Stimulated activated CD8-positive, alpha-beta memory T cell treated with anti-CD3 and anti-CD28 coated beads, Interleukin-4, amount 100 ng/mL, for 24 hours (primary cell): ENCODE results near the gene RAB43.
"Not testable (repeated sequence)": the region's sequence is repeated elsewhere in the genome, so short reads cannot be mapped to it uniquely, and the experiment has no call there.

Experiments used
- DNase-seq: peaks from one replicate; pipeline ENCODE4 v3.0.0-alpha.2; 2020; ENCODE audit warnings: low read depth

RAB43 gene

DNA sequence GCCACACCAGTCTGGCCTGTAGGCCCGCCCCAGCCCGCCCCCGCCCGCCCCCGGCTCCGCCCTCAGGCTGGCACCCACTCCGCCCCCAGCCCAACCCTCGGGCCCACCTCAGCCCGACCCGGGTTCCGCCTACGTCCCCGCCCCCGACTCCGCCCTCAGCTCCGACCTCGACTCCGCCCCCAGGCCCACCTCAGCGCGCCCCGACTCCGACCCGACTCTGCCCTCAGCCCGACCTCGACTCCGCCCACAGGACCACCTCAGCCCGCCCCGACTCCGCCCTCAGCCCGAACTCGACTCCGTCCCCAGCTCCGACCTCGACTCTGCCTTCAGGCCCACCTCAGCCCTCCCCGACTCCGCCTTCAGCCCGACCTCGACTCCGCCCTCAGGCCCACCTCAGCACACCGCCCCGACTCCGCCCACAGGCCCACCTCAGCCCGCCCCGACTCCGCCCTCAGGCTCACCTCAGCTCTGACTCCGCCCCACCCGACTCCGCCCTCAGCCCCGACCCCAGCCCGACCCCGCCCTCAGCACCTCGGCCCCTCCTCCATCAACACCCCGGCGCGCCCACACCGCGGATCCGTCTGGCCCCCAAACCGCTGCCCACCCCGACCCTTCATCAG lies at the start of gene RAB43:
Gene RAB43 (minus strand): TSS at position 13 of the 620 bp plus-strand sequence. CDS start 315 bp downstream, outside the sequence.
- DNase-seq = peak; percentile 69

DNA sequence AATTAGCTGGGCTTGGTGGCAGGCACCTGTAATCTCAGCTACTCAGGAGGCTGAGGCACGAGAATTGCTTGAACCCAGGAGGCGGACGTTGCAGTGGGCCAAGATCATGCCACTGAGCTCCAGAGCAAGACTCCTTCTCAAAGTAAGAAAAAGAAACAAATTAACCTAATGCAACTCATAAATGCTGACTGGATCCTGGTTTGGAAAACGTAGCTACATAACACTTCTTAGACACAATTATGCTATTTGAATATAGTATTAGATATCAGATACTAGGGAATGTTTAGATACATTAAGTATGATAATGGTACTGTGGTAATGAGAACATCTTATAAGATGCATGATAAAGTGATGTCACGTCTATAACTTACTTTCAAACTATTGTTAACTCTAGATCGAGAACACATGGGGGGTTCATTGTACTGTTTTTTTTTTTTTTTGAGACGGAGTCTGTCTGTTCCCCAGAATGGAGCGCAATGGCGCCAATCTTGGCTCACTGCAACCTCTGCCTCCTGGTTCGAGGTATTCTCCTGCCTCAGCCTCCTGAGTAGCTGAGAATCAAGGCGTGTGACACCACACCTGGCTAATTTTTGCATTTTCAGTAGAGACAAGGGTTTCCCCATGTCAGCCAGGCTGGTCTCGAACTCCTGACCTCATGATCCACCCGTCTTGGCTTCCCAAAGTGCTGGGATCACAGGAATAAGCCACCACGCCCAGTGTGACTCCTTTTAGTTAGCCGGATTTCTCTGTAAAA lies 45.2 kb upstream of the RAB43 start:
- DNase-seq = no peak

DNA sequence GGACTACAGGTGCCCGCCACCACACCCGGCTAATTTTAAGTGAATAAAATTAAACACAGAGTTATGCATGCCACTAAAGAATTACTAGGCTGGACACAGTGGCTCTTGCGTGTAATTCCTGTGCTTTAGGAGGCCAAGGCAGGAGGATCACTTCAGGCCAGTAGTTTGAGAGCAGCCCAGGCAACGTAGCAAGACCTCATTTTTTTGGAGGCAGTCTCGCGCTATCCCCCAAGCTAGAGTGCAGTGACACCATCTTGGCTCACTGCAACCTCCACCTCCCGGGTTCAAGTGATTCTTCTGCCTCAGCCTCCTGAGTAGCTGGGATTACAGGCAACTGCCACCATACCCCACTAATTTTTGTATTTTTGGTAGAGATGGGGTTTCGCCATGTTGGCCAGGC lies 44.0 kb upstream of the RAB43 start:
- not testable (repeated sequence) for DNase-seq

DNA sequence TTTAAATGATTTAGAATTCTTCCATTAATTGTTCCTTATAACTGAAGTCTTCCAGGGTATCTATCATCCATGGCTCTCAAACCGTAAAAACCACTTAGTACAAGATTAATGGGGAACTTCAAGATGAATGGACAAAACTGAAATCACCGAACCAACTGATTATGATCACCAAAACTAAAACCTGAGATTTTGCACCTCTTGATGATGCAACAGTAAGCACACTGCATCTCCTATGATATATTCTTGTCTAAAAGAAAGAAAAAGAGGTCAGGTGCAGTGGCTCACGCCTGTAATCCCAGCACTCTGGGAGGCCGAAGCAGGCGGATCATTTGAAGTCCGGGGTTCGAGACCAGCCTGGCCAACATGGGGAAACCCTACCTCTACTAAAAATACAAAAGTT lies 42.9 kb upstream of the RAB43 start:
- no peak for DNase-seq

DNA sequence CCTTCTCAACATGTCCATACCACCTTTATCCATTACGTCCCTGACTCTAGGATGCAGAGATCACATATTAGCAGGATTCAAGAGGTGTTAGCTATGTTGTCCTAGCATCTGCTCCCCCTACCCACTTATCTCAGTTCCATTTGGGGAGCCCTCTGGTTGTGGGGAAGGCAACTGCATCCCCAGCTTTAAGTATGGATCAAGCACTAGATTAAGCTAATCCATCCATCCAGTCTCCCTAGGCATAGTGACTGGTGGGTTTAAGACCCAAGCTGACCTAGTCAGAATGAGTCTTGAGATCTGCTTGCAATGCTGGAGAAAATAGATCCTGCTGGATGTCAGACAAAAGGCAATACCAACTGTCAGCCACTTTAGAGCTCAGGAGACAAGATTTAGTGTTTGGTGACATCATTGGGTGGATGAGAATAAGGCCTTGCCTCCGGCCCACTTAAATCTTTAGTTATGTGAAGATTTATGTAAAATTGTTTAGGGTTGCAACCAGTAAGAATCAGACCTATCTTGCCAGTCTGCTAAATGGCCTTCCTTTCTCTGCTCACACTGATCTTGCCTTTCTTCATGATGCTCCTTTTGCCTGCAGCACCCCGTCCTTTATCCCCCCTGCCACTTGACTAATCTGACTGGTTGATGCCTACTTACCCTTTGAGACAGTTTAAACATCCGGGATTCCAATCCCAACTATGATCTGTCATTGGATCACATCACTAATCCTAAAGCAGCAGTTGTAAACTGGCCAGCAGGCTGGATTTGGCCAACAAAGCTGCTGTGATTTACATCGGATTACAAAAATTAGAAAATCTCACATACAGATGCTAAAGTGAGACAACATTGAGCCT lies 41.4 kb upstream of the RAB43 start:
- DNase-seq = no peak

DNA sequence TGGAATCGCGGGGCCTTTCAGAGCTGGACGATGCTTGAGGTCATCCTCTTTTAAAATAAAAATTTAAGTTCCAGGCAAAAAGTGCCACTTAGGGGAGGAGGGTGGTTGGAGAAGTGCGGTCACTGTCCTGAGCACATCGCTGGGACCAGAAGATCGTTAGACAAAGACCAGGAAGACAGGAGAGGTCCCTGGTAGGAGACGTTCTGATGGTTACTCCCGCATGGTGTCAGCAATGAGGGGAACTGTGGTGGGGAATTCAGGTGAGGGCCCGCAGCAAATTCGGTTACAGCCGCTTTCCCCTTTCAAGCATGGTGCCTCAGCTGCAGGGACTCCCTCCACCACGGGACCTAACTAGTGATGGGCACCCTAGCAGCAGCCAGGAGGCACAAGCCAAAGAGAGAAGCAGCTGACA lies 40.3 kb upstream of the RAB43 start:
- DNase-seq = peak; percentile 15

DNA sequence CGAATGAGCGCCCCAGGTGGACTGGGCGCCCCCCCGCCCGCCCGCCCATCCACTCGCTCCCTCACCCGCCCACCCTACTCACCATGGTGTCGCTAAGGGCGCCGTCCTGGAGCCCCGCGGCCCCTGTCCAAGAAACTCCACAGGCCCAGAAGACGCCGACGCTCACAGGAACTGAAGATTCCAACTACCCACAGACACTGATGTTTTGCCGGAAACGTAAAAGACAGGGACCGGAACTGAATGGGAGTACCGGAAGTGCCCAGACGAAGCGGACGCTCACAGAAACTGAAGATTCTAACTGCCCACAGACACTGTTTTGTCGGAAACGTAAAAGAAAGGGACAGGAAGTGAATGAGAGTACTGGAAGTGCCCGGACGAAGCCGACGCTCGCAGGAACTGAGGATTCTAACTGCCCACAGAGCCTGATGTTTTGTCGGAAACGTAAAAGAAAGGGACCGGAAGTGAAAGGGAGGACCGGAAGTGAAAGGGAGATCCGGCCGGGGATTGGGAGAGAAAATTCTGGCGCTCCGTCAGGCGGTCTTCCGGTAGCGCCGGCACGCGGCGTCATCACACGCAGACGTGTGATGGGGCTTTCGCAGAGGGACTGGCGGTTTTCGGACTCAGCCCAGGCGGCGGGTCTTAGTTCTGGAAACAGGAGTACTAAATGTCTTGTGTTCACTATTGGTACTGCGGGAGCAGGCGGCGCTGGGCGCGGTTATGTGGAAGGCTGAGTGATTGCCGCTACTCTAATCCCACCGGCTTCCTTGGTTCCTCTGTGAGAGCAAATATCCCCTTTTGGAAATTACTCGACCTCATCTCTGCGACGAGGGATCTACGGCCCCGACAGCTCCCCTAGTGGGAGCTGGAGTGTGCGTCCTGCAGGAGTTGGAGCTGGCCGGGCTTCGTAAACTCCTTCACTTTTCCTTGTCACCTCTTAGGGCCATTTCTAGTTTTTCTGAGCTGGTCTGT lies 39.6 kb upstream of the RAB43 start, which contains the start of gene ISY1:
Gene ISY1 (minus strand): TSS at position 173 of the 969 bp plus-strand sequence. CDS start 88 bp downstream, at position 85.
- DNase-seq = peak; percentile 77

DNA sequence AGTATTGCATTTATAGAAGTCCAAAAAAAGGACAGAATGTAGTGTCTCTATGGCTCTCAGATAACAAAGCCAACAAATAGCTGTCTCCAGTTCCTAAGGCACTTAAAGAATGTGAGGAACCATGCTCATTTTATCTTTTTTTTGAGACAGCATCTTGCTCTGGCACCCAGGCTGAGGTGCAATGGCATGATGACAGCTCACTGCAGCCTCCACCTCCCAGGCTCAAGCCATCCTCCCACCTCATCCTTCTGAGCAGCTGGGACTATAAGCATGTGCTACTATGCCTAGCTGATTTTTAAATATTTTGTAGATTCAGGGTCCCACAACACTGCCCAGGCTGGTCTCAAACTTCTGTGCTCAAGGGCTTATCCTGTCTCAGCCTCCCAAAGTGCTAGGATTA lies 23.2 kb upstream of the RAB43 start:
- no peak for DNase-seq

DNA sequence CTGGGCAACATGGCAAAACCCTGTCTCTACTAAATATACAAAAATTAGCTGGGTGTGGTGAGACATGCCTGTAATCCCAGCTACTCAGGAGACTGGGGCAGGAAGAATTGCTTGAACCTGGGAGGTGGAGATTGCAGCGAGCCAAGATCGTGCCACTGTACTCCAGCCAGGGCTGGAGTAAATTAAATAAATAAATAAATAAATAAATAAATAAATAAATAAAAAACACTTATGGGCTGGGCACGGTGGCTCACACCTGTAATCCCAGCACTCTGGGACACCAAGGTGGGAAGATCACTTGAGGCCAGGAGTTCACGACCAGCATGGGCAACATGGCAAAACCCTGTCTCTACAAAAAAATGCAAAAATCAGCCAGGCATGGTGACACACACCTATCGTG lies 19.4 kb upstream of the RAB43 start:
- DNase-seq = not testable (repeated sequence)

DNA sequence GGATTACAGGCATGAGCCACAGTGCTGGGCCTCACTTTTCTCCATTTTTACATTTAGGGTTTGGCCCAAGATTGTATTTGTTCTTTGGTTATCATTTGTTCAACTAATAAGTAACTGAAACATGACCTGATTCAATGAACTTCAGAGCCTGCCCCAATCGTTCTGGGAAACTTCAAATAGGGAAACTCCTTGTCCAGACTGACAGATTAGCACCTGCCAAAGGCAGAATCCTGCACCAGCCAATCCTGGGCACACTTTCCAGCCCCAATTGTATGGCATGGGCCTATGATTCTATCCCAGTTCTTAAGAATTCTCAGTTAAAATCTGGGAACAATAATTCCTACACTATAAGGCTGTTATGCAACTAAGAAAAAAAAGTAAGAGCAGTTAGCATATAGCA lies 18.3 kb upstream of the RAB43 start:
- no peak for DNase-seq

DNA sequence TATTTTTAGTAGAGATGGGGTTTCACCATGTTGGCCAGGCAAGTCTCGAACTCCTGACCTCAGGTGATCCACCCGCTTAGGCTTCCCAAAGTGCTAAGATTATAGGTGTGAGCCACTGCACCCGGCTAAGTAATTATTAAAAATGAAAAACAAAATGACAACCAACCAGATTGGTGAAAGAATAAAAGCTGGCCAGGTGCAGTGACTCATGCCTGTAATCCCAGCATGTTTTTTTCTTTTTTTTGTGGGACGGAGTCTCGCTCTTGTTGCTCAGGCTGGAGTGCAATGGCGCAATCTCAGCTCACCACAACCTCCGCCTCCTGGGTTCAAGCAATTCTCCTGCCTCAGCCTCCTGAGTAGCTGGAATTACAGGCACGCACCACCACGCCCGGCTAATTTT lies 14.7 kb upstream of the RAB43 start:
- not testable (repeated sequence) for DNase-seq

DNA sequence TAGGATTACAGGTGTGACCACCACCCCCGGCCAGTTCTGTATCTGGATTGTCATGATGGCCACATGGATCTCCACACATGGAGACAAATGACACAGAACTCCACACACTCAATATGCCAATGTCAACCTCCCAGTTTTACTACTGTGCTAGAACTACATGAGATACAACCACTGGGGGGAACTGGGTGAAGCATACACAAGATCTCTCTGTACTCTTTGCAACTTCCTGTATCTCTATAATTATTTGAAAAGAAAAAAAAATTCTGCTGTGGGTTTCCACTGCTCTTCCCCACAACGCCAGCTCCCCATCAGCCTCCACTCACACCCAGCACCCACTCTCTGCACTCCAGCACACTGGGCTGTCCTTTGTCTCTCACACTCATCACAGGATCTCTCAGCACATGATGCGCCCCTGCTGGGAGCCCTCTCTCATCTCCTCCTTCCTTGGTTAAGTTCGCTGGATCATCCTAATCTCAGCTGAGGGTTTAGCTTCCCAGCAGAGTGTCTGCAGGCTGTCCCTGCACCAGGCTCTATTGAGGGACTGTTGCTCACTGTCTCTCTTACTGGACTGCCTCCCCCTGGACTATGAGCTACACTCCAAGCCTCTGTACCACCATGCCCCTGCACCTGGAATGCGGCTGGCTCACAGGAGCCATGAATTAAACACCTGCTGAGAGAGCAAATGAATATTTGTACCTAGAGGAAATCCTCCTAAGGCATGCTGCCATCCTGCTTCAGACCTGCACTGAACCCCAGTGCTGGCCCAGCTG lies 10.7 kb upstream of the RAB43 start:
- no peak for DNase-seq

DNA sequence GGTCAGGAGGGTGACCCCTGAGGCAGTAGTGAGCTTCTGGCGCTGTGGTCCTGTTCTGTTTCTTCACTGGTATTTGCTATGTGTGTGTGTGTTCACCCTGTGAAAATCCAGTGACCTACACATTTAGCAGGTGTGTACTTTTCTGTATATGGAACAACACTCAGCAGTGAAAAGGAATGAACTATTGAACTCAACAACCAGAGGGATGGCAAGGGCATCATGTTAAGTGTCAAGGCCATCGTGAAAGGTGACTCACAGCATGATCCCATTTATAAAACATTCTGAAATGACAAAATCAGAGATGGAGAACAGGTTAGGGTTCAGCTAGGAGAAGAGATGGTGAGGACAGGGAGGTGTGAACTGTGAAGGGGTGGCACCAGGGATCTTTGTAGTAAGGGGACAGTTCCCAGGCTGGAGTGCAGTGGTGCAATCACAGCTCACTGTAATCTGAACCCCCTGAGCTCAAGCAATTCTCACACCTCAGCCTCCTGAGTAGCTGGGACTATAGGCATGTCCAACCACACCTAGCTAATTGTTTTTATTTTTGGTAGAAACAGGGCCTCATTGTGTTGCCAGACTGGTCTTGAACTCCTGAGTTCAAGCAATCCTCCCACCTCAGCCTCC lies 10.0 kb upstream of the RAB43 start:
- no peak for DNase-seq

DNA sequence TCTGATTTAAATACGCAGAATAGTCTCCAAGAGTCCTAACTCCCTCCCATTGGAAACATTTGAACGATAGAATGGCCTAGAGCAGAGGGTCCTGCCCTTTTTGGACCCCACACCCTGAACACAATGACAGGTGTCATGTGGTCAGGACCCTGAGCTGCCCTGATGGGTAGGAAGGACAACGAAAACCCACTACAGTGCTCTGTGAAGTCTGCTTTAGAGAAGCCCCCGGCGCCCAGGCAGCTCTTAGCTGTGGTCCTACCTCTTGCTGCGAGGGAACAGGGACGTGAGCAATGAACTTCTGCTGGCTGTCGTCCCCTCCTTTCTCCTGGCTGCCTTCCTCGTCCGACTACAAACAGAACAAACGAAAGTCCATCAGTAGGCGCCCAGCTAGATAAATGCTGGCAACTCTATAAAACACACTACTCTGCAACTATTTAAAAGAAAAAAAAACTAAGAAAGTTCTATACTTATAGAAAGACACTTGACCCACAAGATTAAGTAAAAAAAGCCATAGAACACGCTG lies 8.7 kb upstream of the RAB43 start:
- DNase-seq = no peak

DNA sequence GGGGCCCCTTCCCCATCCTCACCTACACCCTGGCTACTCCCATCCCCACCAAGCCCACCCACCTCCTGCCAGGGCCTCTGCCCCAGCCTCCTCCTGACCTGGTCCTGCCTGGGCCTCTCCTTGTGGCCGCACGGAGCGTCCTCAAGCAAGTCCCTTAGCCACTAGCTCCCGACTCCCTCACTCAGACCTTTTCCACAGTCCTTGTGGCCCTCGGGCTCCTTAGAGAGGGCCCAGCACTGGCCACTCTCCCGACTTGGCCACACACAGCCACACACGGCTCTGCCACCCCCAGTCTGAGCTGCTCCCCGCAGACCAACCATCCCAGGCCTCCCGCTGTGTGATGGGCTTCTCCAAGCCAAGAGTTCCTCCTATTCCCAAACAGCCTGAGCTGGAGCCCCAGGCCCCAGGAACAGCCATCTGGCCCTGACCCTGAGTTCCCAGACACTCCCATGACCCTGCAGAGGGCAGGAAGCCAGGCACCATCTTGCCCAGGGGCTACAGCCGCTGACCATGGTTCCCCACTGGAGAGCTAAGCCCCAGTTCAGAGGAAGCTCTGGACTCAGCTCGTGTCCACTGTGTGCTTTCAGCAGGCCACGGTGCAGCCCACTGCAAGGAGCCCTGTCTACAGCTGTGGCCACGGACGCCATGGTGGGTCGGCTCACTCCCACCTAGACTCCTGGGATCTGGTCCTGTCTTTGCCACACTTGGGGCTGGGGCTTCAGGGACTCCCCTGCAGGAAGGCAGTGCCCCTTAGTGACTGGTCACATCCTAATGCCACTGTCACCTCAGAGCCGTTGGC lies 7.0 kb upstream of the RAB43 start:
- DNase-seq = no peak

DNA sequence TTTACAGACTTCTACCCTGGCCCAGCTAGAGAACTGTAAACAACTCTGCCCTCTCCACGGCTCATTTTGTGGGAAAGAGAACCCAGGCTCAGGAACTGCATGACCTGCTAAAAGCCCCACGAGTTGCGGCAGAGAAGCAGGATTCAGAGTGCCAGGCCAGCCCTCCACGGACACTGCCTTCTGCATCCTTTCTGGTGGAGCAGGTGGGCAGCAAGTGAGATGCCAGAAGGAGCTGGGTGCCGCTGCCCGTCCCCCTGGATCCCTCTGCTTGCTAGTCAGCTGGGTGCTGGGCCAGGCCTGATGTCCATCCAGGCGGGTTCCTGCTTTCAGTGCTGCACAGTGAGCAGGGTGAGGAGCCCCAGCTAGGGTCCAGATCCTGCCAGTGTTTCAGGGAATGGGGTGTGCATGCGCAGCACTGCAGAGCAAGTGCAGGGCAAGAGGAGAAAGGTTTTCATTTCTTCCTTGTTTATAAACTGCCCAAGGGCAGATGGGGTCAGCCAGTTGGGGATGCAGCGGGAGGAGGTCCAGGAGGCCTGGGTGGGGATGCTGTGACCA lies 5.2 kb upstream of the RAB43 start:
- DNase-seq = no peak

DNA sequence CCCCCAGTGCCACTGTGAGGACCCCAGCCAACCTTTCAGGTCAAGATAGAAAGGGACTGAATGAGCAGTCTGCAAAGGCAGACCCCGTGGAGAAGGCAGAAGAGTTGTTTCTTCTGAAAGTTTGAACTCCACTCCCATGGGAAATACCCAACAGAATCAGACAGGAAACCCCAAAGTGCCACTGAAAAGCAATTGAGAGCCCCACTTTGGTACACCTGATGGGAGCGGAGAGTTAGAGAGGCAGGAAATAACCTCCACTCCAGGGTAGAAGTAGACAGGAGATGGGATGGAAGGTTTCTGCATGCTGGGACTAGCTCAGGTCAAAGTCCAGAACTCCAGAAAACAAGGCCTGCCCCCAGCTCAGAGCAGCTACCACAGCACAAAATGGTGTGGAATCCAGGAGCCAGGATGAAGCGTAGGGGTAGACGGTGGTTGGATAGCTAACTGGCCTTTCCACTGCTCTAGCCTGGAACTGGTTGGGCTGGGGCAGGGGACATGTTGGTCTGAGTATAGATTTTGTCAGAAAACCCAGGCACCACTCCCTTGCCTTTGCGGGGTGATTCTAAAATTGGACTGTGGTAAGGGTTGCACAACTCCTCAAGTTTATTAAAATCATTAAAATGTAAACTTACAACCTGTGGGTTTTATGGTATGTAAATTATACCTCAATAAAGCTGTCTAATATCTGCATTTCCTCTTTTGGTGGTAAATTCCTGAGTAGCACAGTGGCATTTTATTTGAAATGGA lies 1.9 kb upstream of the RAB43 start:
- DNase-seq = no peak

DNA sequence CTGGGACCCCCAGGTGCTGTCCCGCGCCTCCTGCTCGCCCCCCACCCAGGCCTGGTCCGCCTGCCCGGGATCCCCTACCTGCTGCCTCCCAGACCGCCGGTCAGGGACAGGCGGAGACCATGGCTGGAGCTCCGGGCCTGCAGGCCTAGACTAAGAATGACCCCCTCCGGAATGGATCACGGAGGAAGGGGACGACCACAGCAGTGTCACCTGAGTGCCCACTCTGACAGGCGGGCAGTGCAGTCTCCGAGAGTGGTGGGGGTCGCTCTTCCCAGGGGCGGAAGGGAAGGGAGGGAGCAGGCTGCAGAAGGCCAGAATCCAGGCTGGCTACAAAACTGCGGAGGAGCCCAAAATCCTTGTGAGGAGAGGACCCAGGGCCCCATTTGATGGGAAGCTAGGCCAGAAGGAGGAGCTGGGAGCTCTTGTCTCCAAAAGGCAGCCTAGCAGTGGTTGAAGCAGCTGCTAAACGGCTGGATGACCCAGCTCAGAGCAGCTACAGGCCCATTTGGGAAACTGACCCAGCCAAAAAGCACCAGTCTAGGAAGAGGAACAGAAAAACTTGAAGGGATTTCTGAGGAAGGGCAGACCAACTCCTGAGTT lies 908 bp upstream of the RAB43 start:
- DNase-seq = no peak
